Uterus (tissue), 4 donors: ENCODE measurements around the gene HIVEP3. TPM values are rescaled to one million over a fixed set of nuclear protein-coding genes. Genes with fewer than 3 reads are reported as not detected.

Experiments
- DNase-seq, 2 donors: peaks; one replicate each; pipeline ENCODE4 v3.0.0-alpha.2; 2019 to 2020
- H3K27ac ChIP-seq, 2 donors: fragments of 200-600 bp; sonication (generic); 1 replicate in 1 of 2; 2 replicates in 1 of 2; pipeline ENCODE4 v1.5.1; 2016 to 2018
- H3K27me3 ChIP-seq, 2 donors: fragments of 200-600 bp; sonication (generic); one replicate each; pipeline ENCODE4 v1.5.1; 2018 to 2019; ENCODE audit warnings: control low read depth in 1 of 2
- H3K36me3 ChIP-seq, 2 donors: fragments of 200-600 bp; sonication (generic); one replicate each; pipeline ENCODE4 v1.5.1; 2019; ENCODE audit warnings: control low read depth in 1 of 2
- H3K4me1 ChIP-seq, 2 donors: fragments of 200-600 bp; sonication (generic); one replicate each; pipeline ENCODE4 v1.5.1; 2018 to 2019; ENCODE audit warnings: control low read depth in 1 of 2
- H3K4me3 ChIP-seq, 2 donors: fragments of 200-600 bp; sonication (generic); 1 replicate in 1 of 2; 2 replicates in 1 of 2; pipeline ENCODE4 v1.5.1; 2018 to 2019; ENCODE audit warnings: mild to moderate bottlenecking in 1 of 2
- H3K9me3 ChIP-seq, 2 donors: fragments of 200-600 bp; sonication (generic); one replicate each; pipeline ENCODE4 v1.5.1; 2019; ENCODE audit warnings: control low read depth in 1 of 2
- POLR2A ChIP-seq, 2 donors: fragments of 450-650 bp; IDR thresholded peaks; one replicate each; pipeline ENCODE4 v1.6.1; 2016; ENCODE audit warnings: antibody characterized with exemption in 2 of 2, mild to moderate bottlenecking in 1 of 2, moderate library complexity in 1 of 2
- intact Hi-C: fragments of 100-400 bp; cut with DNase I; formaldehyde crosslinking; loops from one replicate; pipeline ENCODE4 v1.15.1; 2023; ENCODE audit warnings: low total_unique reads
- total RNA-seq, 4 donors: library from RNA; depleted of rRNA in 3 of 4; stranded (reverse); fragments of >200 nt in 3 of 4; gene quantifications; one replicate each; pipeline versions ENCODE4 v1.1.0 to v1.2.4, GENCODE V29; 2014 to 2023
- TF ChIP-seq, protein P1 (sequence below), 4 experiments: fragments of 200-600 bp in 2 of 4; fragments of 450-650 bp in 2 of 4; sonication (generic) in 2 of 4; IDR thresholded peaks; one replicate each; pipeline ENCODE4 v1.5.1; 2016 to 2019; ENCODE audit warnings: antibody characterized with exemption in 4 of 4, mild to moderate bottlenecking in 2 of 4, moderate library complexity in 1 of 4
- donor health status: DM: yes; HTN: yes; CAD: no.

The HIVEP3 gene
- total RNA-seq, 4 donors from 2014 or later = 0.51 to 7.6 (median 2.9) TPM

DNA sequence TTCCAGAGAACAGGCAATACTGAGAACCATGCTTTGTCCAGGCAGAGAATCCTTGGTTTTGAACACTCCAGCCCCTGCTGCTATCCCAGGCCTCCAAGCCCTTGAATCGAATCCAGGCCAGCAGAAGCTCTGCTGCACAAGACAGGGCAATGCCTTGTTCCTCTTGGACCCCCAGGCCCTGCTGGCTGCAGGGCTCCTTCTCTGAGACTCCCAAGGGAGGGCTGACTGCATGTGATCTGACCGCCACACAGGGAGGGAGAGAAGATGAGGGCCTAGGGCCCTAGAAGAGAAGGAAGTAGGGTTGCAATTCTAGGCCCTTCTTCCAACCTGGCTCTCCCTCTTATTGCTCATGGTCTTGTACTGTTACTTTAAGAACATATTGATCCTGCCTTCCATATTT is 273.7 kb downstream of the HIVEP3 start:
- H3K9me3 ChIP-seq = no peaks in the 10 kb centered on the region
- H3K36me3 ChIP-seq = no peaks in the 10 kb centered on the region
- no peak overlapping the region for H3K4me3 ChIP-seq
- DNase-seq = no peak
- no peaks in the 10 kb centered on the region for H3K4me1 ChIP-seq
- intact Hi-C loops = no loop called here
- H3K27ac ChIP-seq = no peak overlapping the region
- H3K27me3 ChIP-seq = no peaks in the 10 kb centered on the region
- TF ChIP-seq, protein P1, sequence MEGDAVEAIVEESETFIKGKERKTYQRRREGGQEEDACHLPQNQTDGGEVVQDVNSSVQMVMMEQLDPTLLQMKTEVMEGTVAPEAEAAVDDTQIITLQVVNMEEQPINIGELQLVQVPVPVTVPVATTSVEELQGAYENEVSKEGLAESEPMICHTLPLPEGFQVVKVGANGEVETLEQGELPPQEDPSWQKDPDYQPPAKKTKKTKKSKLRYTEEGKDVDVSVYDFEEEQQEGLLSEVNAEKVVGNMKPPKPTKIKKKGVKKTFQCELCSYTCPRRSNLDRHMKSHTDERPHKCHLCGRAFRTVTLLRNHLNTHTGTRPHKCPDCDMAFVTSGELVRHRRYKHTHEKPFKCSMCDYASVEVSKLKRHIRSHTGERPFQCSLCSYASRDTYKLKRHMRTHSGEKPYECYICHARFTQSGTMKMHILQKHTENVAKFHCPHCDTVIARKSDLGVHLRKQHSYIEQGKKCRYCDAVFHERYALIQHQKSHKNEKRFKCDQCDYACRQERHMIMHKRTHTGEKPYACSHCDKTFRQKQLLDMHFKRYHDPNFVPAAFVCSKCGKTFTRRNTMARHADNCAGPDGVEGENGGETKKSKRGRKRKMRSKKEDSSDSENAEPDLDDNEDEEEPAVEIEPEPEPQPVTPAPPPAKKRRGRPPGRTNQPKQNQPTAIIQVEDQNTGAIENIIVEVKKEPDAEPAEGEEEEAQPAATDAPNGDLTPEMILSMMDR (IDR thresholded peaks at IDR 0.05) = no peak
- TF ChIP-seq POLR2A (IDR thresholded peaks at IDR 0.05) = no peak

DNA sequence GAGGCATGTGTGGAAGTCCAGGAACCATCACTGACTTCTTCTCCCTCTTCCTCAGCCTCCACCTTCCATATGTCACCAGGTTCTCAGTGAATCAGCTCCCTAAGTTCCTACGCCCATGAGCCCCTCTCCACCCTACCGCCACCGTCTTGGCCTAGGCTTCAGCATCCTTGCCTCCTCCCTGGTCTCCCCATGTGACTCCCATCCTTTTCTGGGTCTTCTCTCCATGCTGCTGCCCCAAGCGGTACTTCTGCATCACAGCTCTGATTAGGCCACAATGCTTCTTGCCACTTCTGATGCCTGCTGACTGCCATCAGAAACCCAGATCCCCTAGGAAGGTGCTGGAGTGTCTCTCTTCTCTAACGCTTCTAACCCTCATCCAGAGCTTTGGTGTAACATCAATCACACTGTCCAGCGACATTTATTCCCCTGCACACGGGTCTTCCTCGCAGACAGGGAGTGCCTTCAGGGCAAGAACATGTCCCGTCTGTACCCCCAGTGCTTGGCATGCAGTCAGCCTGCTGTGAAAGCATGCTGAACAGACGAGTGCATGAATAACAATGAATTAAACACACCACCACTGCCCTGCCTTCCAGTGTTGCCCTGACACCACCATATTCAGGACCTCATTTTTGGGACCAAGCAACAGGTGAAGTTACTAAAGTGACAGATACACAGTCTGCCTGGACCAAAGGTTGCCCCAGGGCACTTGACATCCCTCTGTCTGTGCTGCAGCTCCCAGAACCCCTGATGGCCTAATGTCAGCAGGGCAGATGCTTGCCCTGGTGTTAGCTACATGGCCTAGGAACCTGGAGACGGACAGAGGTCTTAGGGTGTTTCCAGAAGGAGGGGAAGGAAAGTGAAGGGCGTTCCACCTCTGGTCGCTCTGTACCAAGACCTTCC is 275.6 kb downstream of the HIVEP3 start:
- DNase-seq = no peak
- TF ChIP-seq POLR2A (IDR thresholded peaks at IDR 0.05) = no peak
- TF ChIP-seq, protein P1 (IDR thresholded peaks at IDR 0.05) = no peak
- intact Hi-C loops = no loop called here
- no peaks in the 10 kb centered on the region for H3K27me3 ChIP-seq
- no peak overlapping the region for H3K27ac ChIP-seq
- H3K4me3 ChIP-seq = no peak overlapping the region
- H3K4me1 ChIP-seq = no peaks in the 10 kb centered on the region
- H3K36me3 ChIP-seq = no peaks in the 10 kb centered on the region
- H3K9me3 ChIP-seq = no peaks in the 10 kb centered on the region

GRCh38 chr1:41641941-41642527 is 276.7 kb downstream of the HIVEP3 start:
- TF ChIP-seq POLR2A (IDR thresholded peaks at IDR 0.05) = no peak
- TF ChIP-seq, protein P1 (IDR thresholded peaks at IDR 0.05) = no peak
- no peak overlapping the region for H3K27ac ChIP-seq
- intact Hi-C loops = no loop called here
- H3K4me3 ChIP-seq = no peak overlapping the region
- no peak for DNase-seq
- no peaks in the 10 kb centered on the region for H3K9me3 ChIP-seq
- H3K4me1 ChIP-seq = no peaks in the 10 kb centered on the region
- H3K27me3 ChIP-seq = no peaks in the 10 kb centered on the region
- no peaks in the 10 kb centered on the region for H3K36me3 ChIP-seq

- Histone ChIP-seq H3K4me1 (no peaks in the 10 kb centered on the region), H3K27ac (no peak overlapping the region), H3K36me3 (no peaks in the 10 kb centered on the region), H3K9me3 (no peaks in the 10 kb centered on the region), H3K4me3 (no peak overlapping the region), H3K27me3 (no peaks in the 10 kb centered on the region)
- TF ChIP-seq, protein P1 (IDR thresholded peaks at IDR 0.05) = no peak
- no peak for TF ChIP-seq POLR2A (IDR thresholded peaks at IDR 0.05)
- intact Hi-C loops = no loop called here
- DNase-seq = no peak
These were observed 277.3 kb downstream of the HIVEP3 start for GRCh38 chr1:41641475-41641814.

GRCh38 chr1:41640756-41641474 is 277.8 kb downstream of the HIVEP3 start:
- Histone ChIP-seq H3K9me3 (no peaks in the 10 kb centered on the region), H3K36me3 (no peaks in the 10 kb centered on the region), H3K4me3 (no peak overlapping the region), H3K27me3 (no peaks in the 10 kb centered on the region), H3K4me1 (no peaks in the 10 kb centered on the region), H3K27ac (no peak overlapping the region)
- no peak for TF ChIP-seq POLR2A (IDR thresholded peaks at IDR 0.05)
- TF ChIP-seq, protein P1 (IDR thresholded peaks at IDR 0.05) = no peak
- intact Hi-C loops = no loop called here
- no peak for DNase-seq
